IPS-18a (cell line): ENCODE measurements around the gene MEIS1.

Experiments
- H3K27ac ChIP-seq: one replicate; pipeline ENCODE4 v1.5.1; 2013; ENCODE audit warnings: low read length
- H3K27me3 ChIP-seq: one replicate; pipeline ENCODE4 v1.6.1; 2013; ENCODE audit warnings: mild to moderate bottlenecking, low read length; ENCODE audit not compliant: control insufficient read depth, insufficient read depth
- H3K36me3 ChIP-seq: one replicate; pipeline ENCODE4 v1.6.1; 2013; ENCODE audit warnings: low read depth, low read length; ENCODE audit not compliant: control insufficient read depth
- H3K4me1 ChIP-seq: one replicate; pipeline ENCODE4 v1.6.1; 2013; ENCODE audit warnings: low read depth, low read length; ENCODE audit not compliant: control insufficient read depth
- H3K4me3 ChIP-seq: one replicate; pipeline ENCODE4 v1.5.1; 2013; ENCODE audit warnings: low read length
- H3K9ac ChIP-seq: one replicate; pipeline ENCODE4 v1.6.1; 2013; ENCODE audit warnings: mild to moderate bottlenecking, low read length, moderate library complexity
- H3K9me3 ChIP-seq: one replicate; pipeline ENCODE4 v1.6.1; 2013; ENCODE audit warnings: low read depth, low read length; ENCODE audit not compliant: control insufficient read depth

The MEIS1 gene

GRCh38 chr2:66421612-66422011, 13.3 kb upstream of the MEIS1 start:
- H3K27me3 ChIP-seq: peaks cover 46% of the 10 kb centered on the region
- H3K27ac ChIP-seq: no peak overlapping the region
- no peaks in the 10 kb centered on the region for H3K9me3 ChIP-seq
- H3K9ac ChIP-seq: no peak overlapping the region
- no peaks in the 10 kb centered on the region for H3K36me3 ChIP-seq
- H3K4me1 ChIP-seq: peaks cover 5% of the 10 kb centered on the region
- H3K4me3 ChIP-seq: no peak overlapping the region

- peaks cover 65% of the 10 kb centered on the region for H3K27me3 ChIP-seq
- no peaks in the 10 kb centered on the region for H3K9me3 ChIP-seq
- no peak overlapping the region for H3K4me3 ChIP-seq
- no peak overlapping the region for H3K9ac ChIP-seq
- no peaks in the 10 kb centered on the region for H3K36me3 ChIP-seq
- no peak overlapping the region for H3K27ac ChIP-seq
- peaks cover 10% of the 10 kb centered on the region for H3K4me1 ChIP-seq
Measured at GRCh38 chr2:66423391-66424124, 11.4 kb upstream of the MEIS1 start.

- no peak overlapping the region for H3K9ac ChIP-seq
- peak overlapping the region; percentile 75 for H3K4me3 ChIP-seq
- no peaks in the 10 kb centered on the region for H3K36me3 ChIP-seq
- no peaks in the 10 kb centered on the region for H3K9me3 ChIP-seq
- H3K27me3 ChIP-seq: peaks cover 91% of the 10 kb centered on the region
- peaks cover 10% of the 10 kb centered on the region for H3K4me1 ChIP-seq
- H3K27ac ChIP-seq: no peak overlapping the region
Measured at GRCh38 chr2:66426244-66427111, 8.4 kb upstream of the MEIS1 start.

GRCh38 chr2:66427300-66427699, 7.6 kb upstream of the MEIS1 start:
- H3K27me3 ChIP-seq: peaks cover 98% of the 10 kb centered on the region
- H3K9ac ChIP-seq: no peak overlapping the region
- no peak overlapping the region for H3K27ac ChIP-seq
- H3K4me1 ChIP-seq: peaks cover 10% of the 10 kb centered on the region
- H3K4me3 ChIP-seq: peak overlapping the region; percentile 75
- H3K9me3 ChIP-seq: no peaks in the 10 kb centered on the region
- no peaks in the 10 kb centered on the region for H3K36me3 ChIP-seq

- Histone ChIP-seq H3K27me3 (peaks cover 98% of the 10 kb centered on the region), H3K9me3 (no peaks in the 10 kb centered on the region), H3K27ac (no peak overlapping the region), H3K4me1 (peaks cover 10% of the 10 kb centered on the region), H3K36me3 (no peaks in the 10 kb centered on the region), H3K9ac (no peak overlapping the region), H3K4me3 (no peak overlapping the region)
Measured at GRCh38 chr2:66428986-66429612, 5.8 kb upstream of the MEIS1 start.

GRCh38 chr2:66429693-66430504, 5.0 kb upstream of the MEIS1 start:
- Histone ChIP-seq H3K27ac (no peak overlapping the region), H3K27me3 (peaks cover 98% of the 10 kb centered on the region)

GRCh38 chr2:66430505-66431273, 4.2 kb upstream of the MEIS1 start:
- no peak overlapping the region for H3K9ac ChIP-seq
- H3K4me1 ChIP-seq: peaks cover 8% of the 10 kb centered on the region
- no peak overlapping the region for H3K27ac ChIP-seq
- H3K9me3 ChIP-seq: no peaks in the 10 kb centered on the region
- no peak overlapping the region for H3K4me3 ChIP-seq
- H3K36me3 ChIP-seq: no peaks in the 10 kb centered on the region
- H3K27me3 ChIP-seq: peaks cover 98% of the 10 kb centered on the region

More at GRCh38 chr2:66429693-66430504, 5.0 kb upstream of the MEIS1 start:
- Histone ChIP-seq H3K9me3 (no peaks in the 10 kb centered on the region), H3K36me3 (no peaks in the 10 kb centered on the region), H3K4me1 (peaks cover 14% of the 10 kb centered on the region), H3K4me3 (no peak overlapping the region), H3K9ac (no peak overlapping the region)

GRCh38 chr2:66431274-66431642, 3.7 kb upstream of the MEIS1 start:
- Histone ChIP-seq H3K9ac (no peak overlapping the region), H3K4me3 (no peak overlapping the region), H3K27me3 (peaks cover 98% of the 10 kb centered on the region), H3K4me1 (peaks cover 13% of the 10 kb centered on the region), H3K9me3 (no peaks in the 10 kb centered on the region), H3K36me3 (no peaks in the 10 kb centered on the region), H3K27ac (no peak overlapping the region)

GRCh38 chr2:66431846-66432587, 2.9 kb upstream of the MEIS1 start:
- H3K9ac ChIP-seq: no peak overlapping the region
- peaks cover 18% of the 10 kb centered on the region for H3K4me1 ChIP-seq
- peak overlapping the region; percentile 72 for H3K4me3 ChIP-seq
- H3K9me3 ChIP-seq: no peaks in the 10 kb centered on the region
- no peak overlapping the region for H3K27ac ChIP-seq
- peaks cover 98% of the 10 kb centered on the region for H3K27me3 ChIP-seq
- no peaks in the 10 kb centered on the region for H3K36me3 ChIP-seq
